GM18505 (cell line): Measurements from ENCODE around the gene TUBA8.
"Not testable (repeated sequence)": the region's sequence is repeated elsewhere in the genome, so short reads cannot be mapped to it uniquely, and the experiment has no call there.

Source experiments
- ATAC-seq: cut with Tn5 transposase; IDR thresholded peaks from one replicate; pipeline ENCODE4 v1.9.1; 2021; ENCODE audit not compliant: unreplicated experiment
- POLR2A ChIP-seq: IDR thresholded peaks from 4 replicates; pipeline ENCODE4 v1.6.1; 2011; ENCODE audit warnings: borderline replicate concordance; ENCODE audit not compliant: insufficient read depth, insufficient read length; ENCODE audit errors: extremely low read depth

Gene TUBA8

DNA sequence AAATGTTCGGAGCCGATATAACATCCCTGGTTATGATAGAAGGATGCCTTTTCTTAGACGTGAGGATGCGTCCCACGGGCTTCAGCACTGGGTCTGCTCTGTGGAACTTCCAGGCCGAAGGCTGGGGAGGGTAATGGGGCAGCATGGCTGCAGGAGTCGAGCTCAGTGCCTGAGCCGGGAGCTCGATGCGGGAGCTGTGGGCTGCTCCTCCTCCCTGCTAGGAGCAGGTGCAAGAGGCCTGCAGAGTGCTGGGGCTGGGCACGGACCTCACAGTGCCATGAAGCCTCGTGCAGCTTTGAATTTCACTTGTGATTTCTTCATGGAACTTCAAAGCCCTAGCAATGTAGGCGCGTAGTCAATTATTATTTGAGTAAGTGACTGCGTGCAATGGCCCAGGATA, 6.0 kb downstream of the TUBA8 start:
- no peak for ATAC-seq
- no peak for TF ChIP-seq POLR2A

- TF ChIP-seq POLR2A = no peak
- ATAC-seq = no peak
Measured at GRCh38 chr22:18118345-18118915, 7.8 kb downstream of the TUBA8 start.

- no peak for TF ChIP-seq POLR2A
- ATAC-seq = no peak
Measured at GRCh38 chr22:18119409-18120110, 9.0 kb downstream of the TUBA8 start.

DNA sequence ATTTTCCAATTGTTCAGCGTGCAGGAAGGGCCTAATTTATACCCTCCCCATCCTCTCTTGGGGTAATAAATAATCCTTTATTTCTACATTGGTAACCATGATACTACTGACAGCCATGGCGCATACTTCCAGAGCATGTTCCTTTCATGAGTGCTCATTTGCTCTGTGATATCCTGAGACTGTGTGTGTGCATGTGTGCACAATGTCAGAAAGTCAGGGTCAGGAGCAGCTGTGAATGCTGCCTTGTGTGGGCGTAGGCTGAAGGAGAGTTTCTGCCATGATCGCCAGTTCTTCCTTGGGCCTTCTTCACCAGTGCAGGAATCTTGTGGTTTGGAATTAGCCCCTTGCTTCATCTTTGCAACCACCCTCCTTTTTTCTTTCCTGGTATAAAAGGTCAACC, 10.2 kb downstream of the TUBA8 start:
- TF ChIP-seq POLR2A = no peak
- no peak for ATAC-seq

- TF ChIP-seq POLR2A = no peak
- no peak for ATAC-seq
Measured at GRCh38 chr22:18121506-18121905, 10.9 kb downstream of the TUBA8 start.

- ATAC-seq = no peak
- TF ChIP-seq POLR2A = no peak
Measured at GRCh38 chr22:18121954-18122554, 11.4 kb downstream of the TUBA8 start.

- ATAC-seq = not testable (repeated sequence)
Measured at GRCh38 chr22:18123476-18124025, 12.9 kb downstream of the TUBA8 start.

DNA sequence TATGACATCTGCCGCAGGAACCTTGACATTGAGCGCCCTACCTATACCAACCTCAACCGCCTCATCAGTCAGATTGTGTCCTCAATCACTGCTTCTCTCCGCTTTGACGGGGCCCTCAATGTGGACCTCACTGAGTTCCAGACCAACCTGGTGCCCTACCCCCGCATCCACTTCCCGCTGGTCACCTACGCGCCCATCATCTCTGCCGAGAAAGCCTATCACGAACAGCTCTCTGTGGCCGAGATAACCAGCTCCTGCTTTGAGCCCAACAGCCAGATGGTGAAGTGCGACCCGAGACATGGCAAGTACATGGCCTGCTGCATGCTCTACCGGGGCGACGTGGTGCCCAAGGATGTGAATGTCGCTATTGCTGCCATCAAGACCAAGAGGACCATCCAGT, 16.0 kb downstream of the TUBA8 start:
- no peak for TF ChIP-seq POLR2A
- no peak for ATAC-seq

GRCh38 chr22:18130018-18130417, 19.4 kb downstream of the TUBA8 start:
- no peak for TF ChIP-seq POLR2A
- no peak for ATAC-seq

DNA sequence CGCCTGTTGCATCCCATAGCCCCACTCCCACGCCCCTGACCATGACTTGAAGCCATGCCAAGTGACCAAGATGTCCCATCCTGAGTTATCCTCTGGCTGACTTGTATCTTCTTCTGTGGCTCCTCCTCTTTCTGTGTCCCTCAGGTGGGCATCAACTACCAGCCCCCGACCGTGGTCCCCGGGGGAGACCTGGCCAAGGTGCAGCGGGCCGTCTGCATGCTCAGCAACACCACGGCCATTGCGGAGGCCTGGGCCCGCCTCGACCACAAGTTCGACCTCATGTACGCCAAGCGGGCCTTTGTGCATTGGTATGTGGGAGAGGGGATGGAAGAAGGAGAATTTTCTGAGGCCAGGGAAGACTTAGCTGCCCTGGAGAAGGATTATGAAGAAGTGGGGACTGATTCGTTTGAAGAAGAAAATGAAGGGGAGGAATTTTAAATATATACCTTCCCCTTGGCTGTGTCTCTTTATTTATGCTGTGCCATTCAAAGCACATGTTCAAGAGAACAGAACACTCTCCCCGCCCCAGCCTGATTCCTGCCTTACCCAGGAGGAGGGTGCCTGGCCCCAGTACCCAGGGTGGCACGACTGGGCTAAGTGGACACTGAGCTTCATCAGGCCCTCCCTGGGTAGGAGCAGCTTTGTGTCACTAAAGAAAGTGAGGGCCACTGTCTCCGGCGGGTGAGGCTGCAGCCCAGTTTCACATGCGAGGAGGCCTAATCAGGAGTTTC, 20.3 kb downstream of the TUBA8 start:
- no peak for TF ChIP-seq POLR2A
- no peak for ATAC-seq

DNA sequence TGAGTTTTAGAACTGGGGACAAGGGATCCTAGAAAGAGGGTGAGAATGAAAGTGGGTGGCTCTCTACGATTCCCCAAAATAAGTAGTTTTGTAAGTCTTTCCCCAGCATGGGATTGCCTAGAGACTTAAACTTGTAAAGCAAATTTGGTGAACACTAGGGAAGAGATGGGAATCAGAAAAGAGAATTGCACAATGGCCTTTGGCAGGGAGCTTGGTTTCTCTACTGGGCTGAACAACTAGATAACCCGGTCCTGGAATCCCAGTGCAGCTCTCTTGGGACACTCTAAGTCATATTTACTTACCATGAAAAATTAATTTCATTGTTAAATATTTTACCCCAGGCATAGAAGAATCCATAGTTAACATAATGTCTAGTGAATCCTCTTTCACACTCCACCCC, 22.8 kb downstream of the TUBA8 start:
- no peak for ATAC-seq
- no peak for TF ChIP-seq POLR2A

DNA sequence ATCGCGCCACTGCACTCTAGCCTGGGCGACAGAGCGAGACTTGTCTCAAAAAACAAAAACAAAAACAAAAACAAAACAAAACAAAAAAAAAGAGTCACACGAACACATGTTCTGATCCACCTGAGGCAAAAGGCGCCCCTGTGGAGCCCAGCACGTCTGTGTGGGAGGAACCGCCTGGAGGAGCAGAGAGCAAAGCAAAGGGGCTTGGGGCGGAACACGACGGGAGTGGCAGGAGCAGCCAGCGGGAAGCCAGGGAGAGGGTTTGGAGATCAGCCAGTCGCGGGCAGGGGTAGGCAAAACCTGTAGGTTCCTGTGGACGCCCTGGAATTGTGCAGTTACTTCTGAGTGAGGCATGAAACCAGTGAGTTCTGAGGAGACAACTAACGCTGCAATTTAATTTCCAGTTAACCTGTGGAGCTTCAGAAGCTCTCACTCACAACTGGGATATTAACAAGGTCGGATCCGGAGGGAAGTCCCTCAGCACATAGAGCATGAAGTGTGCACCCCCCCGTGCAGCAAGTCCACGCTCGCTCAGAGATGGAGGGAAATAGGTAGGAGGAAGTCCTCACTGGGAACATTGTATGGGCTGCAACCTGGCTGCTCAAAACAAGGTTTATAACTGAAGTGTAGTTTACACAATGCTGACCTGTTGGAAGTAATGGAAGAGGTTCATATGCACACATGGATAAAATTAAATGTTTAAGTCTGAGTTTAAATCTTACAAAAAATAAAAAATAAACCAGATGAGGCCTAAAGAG, 26.1 kb downstream of the TUBA8 start:
- TF ChIP-seq POLR2A = no peak
- no peak for ATAC-seq

DNA sequence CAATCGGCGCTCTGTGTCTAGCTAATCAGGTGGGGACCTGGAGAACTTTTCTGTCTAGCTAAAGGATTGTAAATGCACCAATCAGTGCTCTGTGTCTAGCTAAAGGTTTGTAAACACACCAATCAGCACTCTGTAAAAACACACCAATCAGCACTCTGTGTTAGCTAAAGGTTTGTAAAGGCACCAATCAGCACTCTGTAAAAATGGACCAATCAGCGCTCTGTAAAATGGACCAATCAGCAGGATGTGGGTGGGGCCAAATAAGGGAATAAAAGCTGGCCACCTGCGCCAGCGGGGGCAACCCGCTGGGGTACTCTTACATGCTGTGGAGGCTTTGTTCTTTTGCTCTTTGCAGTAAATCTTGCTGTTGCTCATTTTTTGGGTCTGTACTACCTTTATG, 30.4 kb downstream of the TUBA8 start:
- ATAC-seq = not testable (repeated sequence)
